ENCODE data around the gene MT1M.

MT1M gene

DNA sequence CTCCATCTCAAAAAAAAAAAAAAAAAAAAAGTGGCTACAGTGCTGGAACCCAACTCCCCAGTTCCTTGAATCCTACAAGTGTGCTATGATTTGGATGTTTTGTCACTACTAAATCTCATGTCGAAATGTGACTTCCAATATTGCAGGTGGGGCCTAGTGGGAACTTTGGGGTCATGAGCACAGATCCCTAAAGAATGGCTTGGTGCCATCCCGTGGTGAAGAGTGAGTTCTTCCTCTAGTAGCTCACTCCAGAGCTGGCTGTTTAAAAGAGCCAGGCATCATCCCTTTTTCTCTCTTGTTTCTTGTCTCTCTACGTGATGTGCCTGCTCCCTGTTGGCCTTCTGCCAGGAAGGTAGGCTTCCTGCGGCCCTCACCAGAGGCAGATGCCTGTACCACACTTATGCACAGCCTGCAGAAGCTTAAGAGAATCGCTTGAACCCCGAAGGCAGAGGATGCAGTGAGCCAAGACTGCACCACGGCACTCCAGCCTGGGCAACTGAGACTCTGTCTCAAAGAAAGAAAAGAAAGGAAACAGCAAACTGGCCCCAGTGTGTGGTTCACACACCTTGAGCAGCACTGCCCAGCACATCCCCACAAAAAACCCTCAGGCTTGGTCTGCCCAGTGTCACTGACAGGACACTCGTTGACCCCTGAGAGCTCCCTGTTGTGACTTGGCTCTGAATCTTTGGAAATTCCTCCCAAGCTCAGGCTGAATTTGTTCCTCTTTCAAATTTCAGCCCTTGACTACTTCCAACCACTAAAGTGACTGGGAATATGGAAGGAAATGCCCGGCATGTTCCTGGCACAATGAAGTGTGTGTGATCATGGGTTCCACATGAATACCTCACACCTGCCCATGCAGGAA lies 3.7 kb upstream of the MT1M start:
- no peak for DNase-seq (ENCODE audit: low read depth)

DNA sequence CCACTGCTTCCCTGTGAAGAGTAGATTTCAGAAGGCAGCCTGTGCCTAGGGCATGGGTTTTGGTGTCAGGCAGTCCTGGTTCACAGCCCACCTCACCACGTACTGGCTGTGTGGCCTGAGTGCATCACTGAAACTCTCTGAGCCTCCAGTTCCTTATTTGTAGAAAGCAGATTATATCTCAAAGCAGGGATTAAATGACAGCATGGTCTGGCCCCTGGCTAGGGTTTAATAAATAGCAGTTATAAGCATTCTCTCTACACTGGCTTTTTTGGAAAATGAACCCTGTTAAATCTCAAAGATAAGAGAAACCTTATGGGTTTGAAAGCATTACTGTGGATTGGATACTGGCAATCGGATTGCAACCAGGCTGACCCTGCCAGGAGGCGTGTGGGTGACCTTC lies 2.9 kb upstream of the MT1M start:
- DNase-seq (ENCODE audit: low read depth): no peak

DNA sequence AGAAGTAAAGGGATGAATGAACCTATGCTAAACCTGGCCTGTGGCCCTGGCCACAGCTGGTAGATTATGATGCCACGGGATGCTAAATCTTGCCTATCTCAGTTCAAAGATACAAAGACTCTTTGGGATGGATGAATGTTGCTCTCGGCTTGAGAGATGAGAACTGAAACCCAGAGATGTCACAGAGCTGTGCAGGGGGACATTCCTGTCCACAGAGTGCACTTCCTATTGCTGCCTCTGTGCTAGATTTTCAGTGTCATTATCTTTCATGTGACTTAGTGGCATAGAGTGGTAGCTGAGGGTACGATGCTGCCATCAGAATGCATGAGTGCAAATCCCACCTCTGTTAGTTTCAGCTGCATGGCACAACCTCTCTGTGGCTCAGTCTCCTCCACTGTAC lies 2.3 kb upstream of the MT1M start:
- DNase-seq (ENCODE audit: low read depth): no peak

DNA sequence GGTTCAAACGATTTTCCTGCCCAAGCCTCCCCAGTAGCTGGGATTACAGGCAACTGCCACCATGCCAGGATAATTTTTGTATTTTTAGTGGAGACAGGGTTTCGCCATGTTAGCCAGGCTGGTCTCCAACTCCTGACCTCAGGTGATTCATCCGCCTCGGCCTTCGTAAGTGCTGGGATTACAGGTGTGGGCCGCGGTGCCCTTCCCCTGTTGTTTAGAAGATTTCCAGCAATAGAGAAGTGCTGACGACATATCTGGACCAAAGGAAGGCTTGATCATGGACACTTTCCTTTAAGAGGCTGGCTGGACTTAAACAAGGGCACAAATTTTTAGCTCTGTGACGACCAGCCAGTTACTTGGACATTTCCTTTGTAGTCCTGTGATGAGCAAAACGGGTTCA lies 1.3 kb upstream of the MT1M start:
- DNase-seq (ENCODE audit: low read depth): no peak

DNA sequence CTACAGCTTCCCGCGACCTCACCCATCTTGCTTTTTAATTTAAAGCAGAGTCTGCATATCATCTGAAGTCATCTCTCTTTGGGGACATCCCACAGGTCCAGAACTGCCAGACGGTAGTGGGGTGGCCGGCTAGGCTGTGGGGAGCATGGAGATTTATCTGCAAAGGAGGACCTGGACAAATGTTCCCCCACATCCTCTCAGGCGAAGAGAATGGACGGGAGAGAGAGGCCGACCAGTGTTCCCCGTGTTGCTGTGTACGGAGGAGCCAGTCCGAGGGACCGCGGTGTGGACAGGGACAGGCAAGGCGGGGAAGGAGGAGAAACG lies 665 bp upstream of the MT1M start:
- DNase-seq (ENCODE audit: low read depth): no peak

DNA sequence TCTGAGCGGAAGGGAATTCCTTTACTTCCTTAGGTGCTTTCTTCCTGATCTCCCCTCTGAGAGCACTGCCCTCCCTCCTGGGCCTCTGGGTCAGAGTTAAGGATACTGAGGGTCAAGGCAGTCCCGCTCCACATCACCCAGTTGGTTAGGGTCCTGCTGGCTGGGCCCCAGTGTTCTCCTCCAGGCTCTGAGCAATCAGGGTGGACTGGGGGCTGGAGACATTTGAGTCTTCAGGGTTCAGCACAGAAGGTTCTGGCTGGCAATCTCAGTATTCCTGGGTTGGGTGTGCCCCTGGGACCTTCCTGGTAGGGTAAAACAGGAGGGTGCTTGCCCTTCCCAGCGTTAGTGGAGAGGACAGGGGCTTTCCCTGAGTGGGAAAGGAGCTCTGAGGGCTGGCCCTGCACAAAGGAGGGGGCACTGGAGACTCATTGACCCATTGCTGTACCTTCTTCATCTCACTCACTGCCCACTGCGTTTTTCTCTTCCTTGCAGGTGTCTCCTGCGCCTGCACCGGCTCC lies 448 bp downstream of the MT1M start:
- DNase-seq (ENCODE audit: low read depth): no peak

DNA sequence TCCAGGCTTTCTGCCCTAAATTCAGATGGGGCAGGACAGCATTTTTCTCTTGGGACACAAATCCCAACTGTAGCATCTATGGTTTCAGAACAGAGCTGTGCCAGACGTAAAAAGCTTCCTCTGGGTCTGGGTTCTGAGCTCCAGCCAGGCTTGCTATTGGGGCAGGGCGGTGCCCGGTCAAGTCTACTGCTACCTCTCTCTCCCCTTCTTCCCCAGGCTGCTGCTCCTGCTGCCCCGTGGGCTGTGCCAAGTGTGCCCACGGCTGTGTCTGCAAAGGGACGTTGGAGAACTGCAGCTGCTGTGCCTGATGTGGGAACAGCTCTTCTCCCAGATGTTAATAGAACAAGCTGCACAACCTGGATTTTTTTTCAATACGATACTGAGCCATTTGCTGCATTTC lies 1.1 kb downstream of the MT1M start:
- DNase-seq (ENCODE audit: low read depth): no peak

DNA sequence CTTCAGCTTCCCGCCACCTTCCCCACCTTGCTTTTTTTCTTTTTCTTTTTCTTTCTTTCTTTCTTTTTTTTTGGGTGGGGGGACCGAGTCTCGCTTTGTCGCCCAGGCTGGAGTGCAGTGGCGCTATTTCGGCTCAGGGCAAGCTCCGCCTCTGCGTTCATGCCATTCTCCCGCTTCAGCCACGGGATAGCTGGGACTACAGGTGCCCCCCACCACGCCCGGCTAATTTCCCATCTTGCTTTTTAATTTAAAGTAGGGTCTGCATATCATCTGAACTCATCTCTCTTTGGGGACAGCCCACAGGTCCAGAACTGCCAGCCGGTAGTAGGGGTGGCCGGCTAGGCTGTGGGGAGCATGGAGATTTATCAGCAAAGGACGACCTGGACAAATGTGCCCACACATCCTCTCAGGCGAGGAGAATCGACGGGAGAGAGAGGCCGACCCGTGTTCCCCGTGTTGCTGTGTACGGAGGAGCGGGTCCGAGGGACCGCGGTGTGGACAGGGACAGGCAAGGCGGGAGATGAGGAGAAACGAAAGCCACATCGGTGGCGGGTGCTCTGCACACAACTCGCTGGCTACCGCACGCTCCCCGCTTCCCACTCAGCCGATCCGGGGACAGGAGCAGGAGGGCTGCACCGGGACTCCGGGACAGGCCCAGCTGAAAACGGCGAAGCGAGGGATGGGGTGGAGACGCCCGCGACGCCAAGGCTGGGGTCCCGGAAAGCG lies 2.4 kb downstream of the MT1M start:
- DNase-seq (ENCODE audit: low read depth): no peak

DNA sequence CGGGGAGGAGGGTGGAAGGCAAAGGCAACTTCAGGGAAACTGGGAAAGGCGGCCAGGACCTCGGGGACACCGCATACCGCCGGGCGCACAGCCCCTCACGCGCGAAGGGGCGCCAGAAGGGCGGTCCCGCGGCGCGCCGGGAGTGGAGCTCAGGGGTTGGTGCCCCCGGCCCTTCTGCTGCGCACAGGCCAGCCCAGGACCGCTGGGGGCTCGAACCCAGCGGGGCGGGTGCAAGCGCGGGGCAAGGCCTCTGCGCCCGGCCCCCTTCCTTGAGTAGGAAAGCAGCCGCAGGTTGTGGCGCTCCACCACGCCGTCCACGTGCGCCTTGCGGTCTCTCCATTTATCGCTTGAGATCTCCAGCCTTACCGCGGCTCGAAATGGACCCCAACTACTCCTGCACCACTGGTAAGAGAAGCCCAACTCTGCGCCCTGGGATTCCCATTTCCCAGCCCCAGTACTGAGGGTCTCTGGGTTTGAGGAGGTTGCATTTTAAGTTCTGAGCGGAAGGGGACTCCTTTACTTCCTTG lies 3.0 kb downstream of the MT1M start:
- no peak for DNase-seq (ENCODE audit: low read depth)

DNA sequence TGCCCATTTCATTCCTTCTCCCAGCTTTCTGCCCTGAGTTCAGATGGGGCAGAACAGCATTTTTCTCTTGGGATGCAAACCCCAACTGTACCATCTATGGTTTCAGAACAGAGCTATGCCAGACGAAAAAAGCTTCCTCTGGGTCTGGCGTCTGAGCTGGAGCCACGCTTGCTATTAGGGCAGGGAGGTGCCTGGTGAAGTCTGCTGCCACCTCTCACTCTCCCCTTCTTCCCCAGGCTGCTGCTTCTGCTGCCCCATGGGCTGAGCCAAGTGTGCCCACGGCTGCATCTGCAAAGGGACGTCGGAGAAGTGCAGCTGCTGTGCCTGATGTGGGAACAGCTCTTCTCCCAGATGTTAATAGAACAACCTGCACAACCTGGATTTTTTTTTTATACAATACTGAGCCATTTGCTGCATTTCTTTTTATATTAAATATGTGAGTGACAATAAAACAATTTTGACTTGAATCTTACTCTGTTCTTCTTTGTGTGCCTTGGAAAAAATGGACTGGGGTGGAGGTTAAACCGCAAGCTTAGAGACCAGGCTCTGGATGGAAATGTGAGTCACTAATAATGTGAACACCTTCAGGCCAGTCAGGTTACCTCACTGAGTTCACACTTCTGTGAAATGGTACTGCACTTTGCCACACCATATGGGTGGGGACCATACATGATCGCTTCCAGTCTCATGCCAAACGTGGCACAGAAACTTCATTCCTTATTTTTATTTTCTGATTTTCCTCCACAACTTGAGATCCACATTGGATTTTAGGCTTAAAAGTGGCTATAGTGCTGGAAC lies 4.4 kb downstream of the MT1M start:
- DNase-seq (ENCODE audit: low read depth): no peak

DNA sequence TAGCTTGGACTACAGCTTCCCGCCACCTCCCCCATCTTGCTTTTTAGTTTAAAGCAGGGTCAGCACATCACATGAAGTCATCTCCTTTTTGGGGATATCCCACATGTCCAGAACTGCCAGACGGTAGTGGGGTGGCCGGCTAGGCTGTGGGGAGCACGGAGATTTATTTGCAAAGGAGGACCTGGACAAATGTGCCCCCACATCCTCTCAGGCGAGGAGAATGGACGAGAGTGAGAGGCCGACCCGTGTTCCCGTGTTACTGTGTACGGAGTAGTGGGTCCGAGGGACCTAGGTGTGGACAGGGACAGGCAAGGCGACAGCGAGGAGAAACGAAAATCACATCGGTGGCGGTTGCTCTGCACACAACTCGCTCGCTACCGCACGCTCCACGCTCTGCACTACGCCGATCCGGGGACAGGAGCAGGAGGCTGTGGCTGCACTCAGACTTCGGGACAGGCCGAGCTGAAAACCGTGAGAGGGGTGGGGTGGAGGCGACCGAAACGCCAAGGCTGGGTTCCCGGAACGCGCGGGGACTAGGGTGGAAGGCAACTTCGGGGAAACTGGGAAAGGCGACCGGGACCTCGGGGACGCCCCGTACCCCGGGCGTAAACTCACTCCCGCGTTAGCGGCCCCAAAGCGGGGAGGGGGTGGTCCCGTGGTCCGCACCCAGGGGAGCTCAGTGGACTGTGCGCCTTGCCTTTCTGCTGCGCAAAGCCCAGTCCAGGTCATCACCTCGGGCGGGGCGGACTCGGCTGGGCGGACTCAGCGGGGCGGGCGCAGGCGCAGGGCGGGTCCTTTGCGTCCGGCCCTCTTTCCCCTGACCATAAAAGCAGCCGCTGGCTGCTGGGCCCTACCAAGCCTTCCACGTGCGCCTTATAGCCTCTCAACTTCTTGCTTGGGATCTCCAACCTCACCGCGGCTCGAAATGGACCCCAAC lies 5.6 kb downstream of the MT1M start, which contains the start of gene MT1A:
Gene MT1A (plus strand): TSS at position 853 of the 937 bp plus-strand sequence. CDS start 73 bp downstream, at position 926.
- no peak for DNase-seq (ENCODE audit: low read depth)

DNA sequence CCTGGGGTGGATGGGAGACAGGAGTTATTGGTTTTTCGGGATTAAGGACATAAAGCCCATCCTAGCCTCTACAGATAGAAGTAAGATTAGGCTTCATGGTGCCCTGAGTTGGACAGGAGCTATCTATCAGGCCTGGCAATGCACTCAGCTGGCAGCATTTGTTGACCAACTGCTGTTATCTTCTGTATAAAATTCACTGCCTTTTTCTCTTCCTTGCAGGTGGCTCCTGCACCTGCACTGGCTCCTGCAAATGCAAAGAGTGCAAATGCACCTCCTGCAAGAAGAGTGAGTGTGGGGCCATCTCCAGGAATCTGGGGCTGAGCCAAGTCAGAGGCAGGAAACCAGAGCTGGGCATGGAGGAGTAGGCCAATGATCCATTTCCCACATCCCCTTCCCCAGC lies 6.6 kb downstream of the MT1M start:
- DNase-seq (ENCODE audit: low read depth): no peak

DNA sequence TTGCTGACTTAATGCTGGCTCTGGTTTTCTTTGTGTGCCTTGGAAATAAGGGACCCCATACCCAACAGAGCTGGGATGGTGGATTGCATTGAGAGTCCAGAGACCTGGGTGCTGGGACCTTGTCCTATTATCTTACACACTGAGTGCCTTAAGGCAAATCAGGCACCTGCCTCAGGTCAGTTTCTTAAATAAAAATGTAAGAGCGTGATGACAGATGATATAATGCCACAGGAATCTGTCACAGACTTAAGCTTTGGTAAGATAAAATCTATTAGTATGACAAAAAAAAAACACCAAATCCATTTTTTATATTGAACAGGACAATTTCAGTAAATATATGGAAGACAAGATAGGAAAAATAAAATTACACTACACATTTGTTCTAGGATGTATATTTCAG lies 7.6 kb downstream of the MT1M start:
- no peak for DNase-seq (ENCODE audit: low read depth)

DNA sequence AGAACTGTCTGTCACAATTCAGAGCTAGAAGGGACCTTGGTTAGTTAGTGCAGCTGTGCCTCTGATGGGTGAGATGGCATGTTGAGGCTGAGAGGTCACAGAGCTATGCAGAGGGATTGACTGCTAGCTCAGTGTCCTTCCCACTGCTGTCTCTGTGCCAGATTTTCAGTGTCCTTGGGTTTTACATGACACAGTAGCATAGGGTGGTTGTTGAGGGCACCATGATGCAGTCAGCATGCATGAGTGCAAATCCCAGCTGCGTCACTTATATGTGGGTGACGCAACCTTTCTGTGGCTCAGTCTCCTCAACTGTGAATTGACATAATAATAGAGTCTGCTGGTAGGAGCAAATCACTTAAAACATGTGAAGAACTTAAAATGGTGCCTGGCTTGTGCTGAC lies 8.7 kb downstream of the MT1M start:
- no peak for DNase-seq (ENCODE audit: low read depth)

DNA sequence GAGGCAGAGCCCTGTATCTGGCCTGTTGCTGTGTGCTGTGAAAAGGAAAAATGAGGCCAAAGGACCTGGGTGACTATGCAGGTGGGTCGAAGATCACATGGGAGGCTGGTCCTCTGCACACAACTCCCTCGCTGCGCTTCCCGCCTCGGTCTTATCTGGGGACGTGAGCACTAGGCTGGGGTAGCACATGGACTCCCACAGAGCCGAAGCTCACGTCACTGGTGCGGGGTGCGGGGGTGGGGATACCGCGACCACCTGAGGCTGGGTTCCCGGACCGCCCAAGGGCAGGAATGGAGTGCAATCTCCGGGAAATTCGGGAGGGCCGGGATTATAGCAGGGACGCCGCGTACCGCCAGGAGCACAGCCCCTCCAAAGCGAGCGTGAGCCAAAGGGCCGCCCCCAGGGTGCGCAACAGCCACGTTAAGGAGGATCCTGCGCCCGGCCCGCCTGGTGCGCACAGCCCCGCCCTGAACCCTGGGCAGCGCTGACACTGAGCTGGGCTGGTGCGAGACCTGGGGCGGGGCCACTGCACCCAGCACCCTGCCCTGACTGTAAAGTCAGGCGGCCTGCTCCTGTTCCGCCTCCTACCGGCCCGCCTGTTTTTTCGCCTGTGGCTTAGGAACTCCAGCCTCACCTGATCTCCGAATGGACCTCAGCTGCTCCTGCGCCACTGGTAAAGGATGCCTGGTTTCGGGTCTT lies 10.8 kb downstream of the MT1M start:
- DNase-seq (ENCODE audit: low read depth): peak; percentile 52

DNA sequence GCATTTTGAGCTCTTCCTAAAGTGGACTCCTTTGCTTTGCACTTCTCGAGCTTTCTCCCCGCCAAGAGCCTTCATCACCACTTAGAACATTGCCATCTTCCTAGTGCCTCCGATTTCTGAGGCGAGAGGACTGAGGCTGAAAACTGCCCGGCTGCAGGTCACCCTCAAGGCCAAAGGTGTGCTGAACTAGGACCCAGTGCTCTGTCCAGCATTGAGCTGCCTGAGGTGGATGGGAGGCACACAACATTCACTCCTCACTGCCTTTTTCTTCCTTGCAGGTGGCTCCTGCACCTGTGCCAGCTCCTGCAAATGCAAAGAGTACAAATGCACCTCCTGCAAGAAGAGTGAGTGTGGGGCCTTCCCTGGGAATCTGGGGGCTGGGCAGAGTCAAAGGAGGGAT lies 11.4 kb downstream of the MT1M start:
- DNase-seq (ENCODE audit: low read depth): no peak

DNA sequence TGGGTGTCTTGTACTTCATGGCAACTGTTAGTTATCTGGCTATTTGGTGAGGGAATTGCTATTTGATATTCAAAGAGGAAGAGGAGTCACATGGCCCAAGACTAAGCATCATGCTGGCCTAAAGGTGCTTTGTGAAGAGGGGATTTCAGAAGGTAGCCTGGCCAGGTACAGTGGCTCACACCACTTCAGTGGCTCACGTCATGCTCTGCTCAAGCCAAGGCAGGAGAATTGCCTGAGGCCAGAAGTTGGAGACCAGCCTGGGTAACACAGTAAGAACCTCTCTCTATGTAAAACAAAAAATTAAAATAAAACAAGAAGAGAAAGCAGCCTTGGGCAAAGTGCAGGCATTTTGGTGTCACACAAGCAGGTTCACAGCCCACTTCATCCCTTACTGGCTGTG lies 12.9 kb downstream of the MT1M start:
- no peak for DNase-seq (ENCODE audit: low read depth)

DNA sequence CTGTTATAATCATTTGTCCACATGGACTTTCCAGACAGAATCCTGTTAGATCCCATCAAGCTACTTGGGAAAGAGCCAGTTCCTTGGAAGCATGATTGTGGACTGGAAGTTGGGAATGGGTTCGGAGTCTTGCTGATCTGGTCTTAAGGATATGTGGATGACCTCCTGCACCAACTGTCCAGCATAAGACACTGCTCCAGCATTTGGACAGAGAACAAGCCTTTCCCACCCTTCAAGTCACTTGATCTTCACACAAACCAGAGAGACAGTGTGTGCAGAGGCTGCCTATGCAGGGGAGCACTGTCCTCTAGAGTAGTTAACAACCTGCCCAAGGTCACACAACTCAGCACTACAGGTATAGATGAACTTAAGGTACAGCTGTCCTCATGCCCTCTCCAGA lies 13.4 kb downstream of the MT1M start:
- DNase-seq (ENCODE audit: low read depth): no peak

DNA sequence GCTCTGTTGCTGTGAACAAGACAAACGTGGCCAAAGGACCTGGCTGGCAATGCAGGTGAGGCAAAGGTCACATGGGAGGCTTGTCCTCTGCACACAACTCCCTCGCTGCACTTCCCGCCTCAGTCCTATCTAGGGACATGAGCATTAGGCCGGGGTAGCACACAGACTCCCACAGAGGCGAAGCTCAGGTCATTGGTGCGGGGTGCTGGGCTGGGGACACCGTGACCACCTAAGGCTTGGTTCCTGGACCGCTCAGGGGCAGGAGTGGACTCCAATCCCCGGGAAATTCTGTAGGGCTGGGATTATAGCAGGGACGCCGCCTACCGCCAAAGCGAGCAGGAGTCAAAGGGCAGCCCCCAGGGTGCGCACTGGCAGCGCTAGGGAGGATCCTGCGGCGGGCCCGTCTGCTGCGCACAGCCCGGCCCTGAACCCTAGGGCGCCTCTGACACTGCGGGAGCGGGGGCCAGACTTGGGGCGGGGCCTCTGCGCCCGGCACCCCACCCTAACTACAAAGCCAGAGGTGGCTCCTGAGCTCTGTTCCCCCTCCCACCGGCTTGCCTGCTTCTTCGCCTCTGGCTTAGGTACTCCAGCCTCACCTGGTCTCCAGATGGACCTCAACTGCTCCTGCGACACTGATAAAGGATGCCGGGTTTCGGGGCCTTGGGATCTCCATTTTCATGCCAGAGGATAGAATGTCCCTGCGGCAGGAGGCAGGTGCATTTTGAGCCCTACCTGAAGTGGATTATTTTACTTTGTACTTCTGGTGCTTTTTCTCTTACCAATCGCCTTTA lies 15.4 kb downstream of the MT1M start:
- DNase-seq (ENCODE audit: low read depth): no peak

DNA sequence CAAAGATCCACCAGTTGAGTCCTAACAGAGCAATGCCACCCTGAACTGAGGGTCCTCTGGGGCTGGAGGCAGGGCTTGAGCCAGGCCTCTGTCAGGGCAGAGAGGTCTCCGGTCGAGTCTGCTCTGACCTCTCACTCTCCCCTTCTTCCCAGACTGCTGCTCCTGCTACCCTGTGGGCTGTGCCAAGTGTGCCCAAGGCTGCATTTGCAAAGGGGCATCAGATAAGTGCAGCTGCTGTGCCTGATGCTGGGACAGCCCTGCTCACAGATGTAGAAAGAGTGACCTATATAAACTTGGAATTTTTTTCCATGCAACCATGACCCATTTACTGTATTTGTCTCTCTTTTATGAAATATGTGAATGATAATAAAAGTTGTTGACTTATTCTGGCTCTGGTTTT lies 16.8 kb downstream of the MT1M start:
- DNase-seq (ENCODE audit: low read depth): no peak
